HG02870 (cell line): Measurements from ENCODE around the gene ZMIZ1.
"Not testable (repeated sequence)": the region's sequence is repeated elsewhere in the genome, so short reads cannot be mapped to it uniquely, and the experiment has no call there.

Source experiments
- ATAC-seq: cut with Tn5 transposase; IDR thresholded peaks from one replicate; pipeline ENCODE4 v1.9.1; 2021; ENCODE audit warnings: mild to moderate bottlenecking, moderate library complexity; ENCODE audit not compliant: unreplicated experiment

The ZMIZ1 gene

DNA sequence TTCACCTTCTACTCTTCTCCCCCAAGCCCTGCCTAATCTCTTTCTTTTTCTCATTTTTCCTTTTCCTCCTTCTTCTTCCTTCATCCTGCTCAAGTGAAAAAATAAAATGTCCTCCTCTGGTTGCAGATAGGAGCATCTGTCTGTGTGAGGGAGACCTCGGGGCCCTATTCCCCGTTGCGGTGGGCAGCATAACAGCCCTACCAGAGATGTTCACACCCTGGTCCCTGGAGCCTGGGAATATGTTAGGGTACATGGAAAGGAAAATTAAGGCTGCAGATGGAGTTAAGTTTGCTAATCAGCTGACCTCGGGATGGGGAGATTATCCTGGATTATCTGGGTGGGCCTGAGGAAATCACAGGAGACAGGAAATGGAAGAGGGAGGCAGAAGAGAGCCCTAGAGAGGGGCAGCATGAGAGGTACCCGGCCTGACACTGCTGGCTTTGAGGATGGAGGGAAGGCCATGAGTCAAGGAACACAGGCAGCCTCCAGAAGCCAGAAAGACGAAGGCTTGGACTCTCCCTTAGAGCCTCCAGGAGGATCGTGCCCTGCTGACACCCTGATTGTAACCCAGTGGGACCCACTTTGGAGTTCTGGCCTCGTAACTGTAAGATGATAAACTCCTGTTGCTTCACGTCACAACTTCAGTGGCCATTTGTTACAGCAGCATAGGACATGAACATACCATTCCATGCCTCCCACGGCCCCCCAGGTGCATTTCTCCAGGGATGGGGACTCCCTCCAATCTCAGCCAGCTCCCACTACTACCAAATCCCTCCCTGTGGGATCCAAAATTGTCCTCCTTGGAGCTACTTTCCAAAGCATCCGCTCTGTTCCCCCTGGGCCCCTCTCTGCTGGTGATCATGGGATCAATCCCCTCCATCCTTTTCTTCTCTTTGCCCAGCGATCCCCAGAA lies 39.0 kb upstream of the ZMIZ1 start:
- no peak for ATAC-seq

DNA sequence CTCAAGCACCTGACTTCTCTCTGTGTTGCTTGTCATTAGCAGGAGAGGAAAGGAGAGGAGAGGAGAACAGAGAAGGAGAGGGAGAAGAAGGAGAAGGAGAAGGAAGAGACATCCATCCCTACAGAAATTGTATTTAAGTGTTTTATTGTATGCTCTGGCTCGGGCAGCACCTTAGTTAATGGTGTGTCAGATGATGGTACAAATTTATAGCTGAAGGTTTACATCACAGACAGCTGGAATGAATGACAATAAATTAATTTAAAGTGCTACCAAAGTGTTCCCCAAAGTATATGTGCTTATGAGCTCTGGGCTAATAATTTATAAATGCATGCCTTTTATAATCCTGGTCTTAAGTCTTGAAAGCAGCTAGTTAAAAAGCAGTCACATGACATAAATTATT lies 38.1 kb upstream of the ZMIZ1 start:
- no peak for ATAC-seq

DNA sequence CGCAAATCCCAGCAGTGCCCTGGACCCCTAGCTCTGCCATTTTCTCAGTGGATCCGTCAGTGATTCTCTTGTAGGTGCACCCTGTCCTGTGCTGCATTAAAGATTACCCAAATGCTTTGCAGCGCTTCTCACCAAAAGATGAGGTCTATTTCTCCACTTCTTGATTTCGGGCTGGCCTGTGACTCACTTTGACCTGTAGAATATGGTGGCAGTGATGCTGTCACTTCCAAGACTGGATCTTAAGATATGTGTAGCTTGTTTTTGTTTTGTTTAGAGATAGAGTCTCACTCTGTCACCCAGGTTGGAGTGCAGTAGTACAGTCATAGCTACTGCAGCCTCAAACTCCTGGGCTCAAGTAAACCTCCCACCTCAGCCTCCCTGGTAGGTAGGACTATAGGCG lies 37.0 kb upstream of the ZMIZ1 start:
- no peak for ATAC-seq

DNA sequence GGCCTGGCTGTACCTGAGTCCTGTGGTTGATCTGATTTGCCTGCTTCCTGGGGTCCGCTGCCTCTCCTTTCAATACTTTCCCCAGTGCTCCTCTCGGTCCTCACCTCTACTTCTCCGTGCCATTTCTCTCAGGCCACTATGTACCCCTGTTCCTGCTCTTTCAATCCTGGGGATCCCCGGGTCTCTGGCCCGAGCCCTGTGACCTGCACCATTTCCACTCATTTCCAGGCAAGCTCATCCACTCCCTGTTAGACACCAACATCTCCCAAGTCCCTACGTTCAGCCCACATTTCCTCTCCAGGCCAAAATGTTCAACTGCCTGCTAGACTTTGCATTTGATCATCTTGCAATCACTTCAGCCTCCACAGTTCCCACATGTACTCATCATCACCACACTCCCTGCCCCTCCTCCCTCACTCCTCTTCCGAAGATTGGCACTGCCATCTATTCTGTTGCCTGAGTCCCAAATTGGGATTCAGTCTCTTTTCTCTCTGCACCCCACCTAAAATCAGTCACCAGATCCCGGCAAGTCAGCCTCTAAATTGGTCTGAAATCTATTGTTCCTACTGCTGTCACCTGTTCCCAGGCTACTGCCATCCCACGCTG lies 34.4 kb upstream of the ZMIZ1 start:
- ATAC-seq, result no peak

DNA sequence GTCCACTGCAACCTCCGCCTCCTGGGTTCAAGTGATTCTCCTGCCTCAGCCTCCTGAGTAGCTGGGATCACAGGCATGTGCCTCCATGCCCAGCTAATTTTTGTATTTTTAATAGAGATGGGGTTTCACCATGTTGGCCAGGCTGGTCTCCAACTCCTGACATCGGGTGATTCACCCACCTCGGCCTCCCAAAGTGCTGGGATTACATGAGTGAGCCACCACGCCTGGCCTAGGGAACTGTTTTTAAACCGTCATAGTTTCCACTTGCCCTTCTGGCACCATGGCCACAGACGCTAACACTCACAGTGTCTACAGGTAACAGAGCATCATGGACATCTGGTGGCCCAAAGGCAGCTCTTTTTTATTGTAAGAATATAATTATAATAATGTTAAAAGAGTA lies 32.4 kb upstream of the ZMIZ1 start:
- ATAC-seq, result not testable (repeated sequence)

DNA sequence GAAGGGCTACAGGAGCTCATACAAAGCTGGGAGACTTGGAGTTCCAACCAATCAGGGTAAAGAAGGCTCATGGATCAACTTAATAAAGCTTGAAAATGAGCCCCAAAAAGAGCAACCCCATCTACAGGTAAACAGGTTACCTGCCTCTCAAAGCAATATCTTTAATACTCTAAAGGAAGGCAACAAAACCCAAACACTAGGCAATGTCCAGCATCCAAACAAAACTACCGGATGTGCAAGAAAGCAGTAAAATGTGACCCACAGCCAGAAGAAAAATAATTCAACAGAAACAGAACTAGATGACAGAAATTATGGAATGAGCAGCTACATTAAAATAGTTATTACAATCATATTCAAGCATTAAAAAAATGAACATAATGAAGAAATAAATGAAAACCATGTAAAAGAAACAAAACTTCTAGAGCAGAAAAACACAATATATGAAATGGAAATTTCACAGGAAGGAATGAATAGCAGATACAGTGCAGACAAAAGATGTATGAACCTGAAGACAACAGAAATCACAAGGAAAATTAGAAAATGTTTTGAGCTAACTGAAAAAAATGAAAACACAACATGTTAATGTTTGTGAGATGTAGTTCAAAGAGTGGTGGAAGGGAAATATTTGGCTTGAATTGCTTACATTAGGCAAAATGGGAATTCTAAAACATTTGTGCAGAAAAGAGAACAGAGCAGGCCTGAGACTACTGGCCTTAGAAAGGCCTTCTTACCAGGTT lies 30.5 kb upstream of the ZMIZ1 start:
- no peak for ATAC-seq

DNA sequence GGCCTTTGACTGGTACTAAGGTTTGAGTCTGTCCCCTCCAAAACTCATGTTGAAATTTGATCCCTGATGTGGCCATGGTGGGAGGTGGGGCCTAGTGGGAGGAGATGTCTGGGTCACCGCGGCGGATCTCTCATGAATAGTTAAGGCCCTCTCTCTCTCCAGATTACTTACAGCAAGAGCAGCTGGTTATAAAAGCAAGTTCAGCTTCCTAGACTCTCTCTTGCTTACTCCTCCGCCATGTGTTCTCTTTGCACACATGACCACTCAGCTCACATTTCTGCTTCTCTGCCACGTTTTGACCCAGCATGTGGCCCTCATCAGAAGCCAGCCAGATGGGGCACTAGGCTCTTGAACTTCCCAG lies 29.9 kb upstream of the ZMIZ1 start:
- ATAC-seq, result no peak

DNA sequence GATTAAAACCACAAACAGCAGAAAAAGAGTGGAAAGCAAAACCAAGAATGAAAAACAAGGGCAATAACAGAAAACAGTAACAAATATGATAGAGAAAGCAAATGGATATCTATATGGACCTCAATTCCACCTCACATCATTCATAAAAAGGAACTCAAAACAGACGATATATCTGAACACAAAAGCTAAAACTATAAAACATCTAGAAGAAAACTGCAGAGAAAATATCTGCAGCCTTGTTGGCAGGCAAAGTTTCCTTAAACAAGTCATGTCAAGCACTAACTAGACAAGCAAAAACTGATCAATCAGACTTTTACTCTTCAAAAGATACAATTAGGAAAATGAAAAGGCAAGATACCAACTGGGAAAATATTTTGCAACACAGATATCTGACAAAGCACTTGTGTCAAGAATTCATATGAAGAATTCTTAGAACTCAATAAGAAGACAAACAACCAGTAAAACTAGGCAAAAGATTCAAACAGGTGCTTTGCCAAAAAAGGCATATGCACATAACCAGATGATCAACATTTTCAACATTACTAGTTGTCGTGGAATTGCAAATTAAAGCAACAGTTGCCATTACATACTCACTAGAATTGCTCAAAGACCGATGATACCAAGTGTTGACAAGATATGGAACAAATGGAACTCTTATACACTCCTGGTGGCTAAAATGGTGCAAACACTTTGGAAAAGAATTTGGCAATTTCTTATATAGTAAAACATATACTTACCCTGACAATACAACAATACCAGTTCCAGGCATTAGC lies 25.9 kb upstream of the ZMIZ1 start:
- ATAC-seq, result no peak

DNA sequence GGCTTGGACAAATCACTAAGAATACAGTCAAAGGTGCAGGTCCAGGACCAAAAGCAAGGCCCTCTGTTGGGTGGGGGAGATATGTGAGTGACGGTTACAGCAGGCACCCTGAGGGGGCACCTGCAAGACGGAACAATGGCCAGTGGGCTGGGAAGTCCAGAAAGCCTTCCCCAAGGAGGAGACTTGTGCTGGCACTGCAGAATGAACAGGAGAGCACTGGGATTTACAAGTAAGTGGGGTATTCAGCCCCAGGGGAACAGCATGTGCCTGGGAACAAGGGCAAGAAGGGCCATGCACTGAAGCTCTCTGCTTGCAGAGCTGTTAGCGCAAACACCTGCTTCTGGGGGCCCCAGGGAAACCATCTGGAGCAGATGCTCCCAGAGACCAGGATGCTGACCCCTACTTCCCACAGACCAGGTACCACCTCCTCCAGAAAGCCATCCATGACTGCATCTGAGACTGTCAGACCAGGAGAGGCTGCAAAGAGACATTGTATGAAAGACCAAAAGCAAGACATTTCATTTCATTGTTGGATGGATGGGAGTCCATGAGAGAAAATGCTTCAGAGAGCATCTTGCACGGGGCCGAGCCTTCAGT lies 24.6 kb upstream of the ZMIZ1 start:
- no peak for ATAC-seq

DNA sequence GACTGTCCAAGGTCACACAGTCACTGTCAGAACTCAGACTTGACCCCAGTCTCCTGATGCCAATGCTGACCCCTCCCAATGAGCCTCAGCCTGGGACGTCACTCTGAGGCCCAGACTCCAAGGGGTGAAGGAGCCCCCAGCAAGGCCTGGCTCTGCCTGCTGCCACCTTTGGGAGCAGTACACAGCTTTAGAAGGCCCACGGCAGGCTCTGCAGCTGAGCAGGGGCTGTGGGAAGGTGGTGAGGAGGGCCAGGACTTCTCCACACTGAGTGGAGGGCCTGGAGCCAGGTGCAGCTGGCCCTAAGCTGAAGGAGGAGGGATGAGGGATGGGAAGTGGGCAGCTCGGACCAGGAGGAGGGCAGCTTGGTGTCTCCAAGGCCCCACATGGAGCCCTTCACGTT lies 23.9 kb upstream of the ZMIZ1 start:
- ATAC-seq, result no peak

DNA sequence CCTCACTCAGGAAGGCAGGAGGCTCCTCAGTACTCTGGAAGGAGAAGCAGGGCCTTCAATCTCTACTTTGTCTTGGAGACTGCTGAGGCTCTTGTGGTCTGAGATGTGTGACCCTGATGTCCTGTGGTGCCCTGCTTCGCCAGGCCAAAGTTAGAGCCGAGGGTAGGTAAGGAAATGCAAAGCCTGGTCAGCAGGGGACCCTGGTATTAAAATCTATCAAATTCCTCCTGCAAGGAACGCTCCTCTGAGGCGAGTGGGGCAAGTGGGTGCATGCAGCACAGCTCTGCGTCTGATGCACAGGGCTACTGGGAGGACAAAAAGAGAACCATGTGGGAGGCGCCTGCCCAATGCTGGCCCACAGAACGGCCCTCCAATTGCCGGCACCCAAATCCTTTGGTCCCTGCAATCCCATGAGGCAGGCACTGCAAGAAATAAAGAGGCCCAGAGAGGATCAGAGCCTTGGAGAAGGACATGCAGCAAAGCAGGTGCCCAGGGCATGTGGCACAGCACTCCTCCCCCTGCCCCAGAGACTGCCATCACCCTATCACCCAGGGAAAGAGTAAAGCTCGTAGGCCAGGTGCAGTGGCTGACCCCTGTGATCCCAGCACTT lies 23.1 kb upstream of the ZMIZ1 start:
- ATAC-seq, result no peak

DNA sequence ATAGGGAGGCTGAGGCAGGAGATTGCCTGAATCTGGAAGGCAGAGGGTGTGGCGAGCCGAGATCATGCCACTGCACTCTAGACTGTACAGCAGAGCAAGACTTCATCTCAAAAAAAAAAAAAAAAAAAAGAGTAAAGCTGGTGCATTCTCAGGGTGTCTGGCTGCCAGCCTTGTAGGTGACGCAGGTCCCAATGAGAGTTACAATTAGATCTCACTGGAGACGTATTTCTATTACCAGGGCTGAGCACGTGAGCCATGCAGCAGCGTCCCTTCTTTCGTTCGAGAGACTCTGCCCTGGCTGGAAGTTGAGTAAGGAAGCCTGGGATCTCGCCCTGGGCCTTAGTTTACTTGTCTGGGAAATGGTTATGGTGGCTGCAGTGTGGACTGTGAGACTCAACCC lies 22.4 kb upstream of the ZMIZ1 start:
- no peak for ATAC-seq

DNA sequence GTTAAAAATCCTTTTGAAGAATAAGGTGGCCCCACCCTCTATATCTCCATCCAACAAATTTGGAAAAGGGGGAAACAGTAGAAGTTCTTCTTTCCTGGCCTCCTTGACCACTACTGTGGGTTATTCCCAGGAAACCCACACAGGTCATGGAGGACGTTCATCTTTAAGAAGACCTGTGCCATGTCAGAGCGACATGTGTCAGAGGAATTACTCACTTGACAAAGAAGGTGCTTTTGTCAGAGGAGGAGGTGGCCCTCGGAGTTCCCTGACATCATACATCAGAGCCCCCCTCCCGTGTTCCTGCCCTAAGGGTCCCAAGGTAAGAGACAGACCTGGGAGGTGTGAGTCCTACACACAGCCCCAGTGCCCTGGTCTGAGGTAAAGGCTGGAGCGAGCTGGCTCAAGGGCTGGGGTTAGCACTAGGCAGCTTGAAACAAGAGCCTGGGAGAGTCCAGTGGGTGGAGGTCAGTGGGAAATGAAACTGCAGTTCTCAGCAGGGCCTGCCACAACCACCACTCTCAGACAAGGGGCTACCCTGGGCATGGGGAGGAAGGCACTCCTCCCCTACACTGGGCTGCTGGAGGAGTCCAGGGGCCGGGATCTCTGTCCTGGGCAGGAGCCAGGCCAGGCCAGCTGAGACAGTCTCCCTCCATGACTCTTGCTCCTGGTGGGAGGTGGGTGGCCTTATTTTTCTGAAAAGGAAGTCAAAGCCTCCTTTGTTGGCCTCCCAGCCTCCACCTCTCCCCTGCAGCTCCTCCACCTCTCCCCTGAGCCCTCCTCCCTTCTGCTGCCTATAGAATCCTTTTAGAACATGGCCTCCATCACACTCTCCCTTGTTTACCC lies 21.8 kb upstream of the ZMIZ1 start:
- ATAC-seq, result no peak

DNA sequence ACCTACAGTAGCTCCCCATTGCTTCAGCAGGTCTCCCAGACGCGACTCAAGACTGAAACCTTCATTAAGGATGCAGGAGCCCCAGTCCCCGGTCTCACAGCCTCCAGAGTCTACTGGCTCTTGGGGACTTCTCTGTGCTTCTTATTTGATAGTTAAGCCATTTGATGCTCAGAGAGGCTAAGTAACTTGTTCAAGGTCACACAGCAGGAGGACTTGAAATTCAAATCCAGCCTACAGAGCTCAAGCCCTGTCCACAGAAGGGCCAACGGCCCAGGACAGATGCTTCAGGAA lies 21.2 kb upstream of the ZMIZ1 start:
- ATAC-seq, result no peak

DNA sequence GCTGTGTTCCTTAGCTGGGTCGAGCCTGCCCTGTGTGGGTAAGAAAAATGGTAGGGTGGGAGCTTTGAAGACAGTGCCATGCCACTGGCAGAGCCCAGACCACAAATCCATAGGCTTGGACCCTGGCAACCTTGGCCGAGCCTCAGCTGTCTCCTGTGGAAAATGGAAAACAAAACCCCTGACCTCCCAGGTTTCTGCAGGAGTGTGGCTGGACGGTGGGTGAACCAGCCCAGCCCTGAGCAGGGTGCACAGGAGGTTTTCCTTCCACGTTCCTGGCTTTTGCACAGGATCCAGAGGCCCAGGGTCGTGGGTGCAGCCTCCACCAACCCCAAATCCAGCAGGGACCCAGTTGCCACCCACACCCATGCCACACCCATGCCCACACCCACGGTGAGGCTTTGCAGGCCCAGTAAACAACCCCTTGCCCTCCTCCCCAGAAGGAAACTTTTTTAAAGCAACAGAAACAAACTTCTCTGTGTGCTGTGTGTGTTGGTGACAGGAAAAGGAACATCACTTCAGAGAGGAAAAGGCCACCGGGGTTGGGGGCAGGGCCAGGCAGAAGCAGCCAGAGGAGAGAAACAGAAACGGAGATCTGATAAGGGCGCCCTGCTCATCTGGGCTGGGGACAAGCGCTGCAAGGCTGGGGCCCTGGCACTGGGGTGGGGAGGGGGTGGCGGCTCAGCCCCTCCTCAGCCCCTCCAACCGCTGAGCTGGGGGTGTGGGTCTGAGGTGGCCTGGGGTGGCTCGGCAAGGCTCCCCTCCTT lies 20.7 kb upstream of the ZMIZ1 start:
- ATAC-seq, result no peak

DNA sequence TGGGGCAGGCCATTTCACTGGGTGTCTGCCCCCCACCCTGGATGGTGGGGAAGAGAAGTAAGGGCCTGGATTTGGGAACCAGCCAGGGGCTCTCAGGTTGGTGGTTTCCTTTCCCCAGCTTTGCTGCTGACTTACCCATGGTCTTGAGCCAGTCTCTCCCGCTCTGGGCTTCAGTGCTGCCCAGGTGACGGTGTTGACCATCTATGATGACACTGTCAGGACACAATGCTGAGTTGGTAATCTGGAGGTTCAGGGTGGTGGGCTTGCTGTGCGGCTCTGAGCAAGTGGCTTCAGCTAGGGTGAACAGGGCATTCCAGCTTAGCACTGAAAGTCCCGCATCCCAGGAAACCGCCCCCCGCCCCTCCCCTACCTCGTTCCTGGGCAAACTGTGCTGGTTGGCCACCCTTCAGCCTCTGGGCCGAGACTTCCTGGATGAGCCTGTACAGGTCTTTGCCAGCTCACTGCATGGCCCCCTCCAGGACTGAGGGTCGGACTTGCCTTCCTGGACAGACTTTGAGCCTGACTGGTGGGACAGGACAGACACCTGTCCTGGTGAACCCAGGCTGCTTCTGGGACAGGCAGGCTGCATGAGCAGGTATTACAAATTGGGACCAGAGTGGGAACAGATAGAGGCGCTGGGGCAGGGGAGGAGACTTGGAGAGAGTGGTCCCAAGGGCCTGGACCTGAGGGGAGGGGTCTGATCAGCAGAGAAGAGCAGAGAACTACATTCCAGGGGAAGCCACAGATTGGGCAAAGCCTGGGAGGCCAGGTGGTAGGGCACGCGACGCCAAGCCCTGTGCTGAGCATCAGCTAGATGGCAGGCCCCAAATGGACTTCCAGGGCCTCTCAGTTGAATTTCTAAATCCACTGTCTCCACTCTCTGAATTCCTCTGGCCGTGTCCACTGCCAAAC lies 19.9 kb upstream of the ZMIZ1 start:
- no peak for ATAC-seq

DNA sequence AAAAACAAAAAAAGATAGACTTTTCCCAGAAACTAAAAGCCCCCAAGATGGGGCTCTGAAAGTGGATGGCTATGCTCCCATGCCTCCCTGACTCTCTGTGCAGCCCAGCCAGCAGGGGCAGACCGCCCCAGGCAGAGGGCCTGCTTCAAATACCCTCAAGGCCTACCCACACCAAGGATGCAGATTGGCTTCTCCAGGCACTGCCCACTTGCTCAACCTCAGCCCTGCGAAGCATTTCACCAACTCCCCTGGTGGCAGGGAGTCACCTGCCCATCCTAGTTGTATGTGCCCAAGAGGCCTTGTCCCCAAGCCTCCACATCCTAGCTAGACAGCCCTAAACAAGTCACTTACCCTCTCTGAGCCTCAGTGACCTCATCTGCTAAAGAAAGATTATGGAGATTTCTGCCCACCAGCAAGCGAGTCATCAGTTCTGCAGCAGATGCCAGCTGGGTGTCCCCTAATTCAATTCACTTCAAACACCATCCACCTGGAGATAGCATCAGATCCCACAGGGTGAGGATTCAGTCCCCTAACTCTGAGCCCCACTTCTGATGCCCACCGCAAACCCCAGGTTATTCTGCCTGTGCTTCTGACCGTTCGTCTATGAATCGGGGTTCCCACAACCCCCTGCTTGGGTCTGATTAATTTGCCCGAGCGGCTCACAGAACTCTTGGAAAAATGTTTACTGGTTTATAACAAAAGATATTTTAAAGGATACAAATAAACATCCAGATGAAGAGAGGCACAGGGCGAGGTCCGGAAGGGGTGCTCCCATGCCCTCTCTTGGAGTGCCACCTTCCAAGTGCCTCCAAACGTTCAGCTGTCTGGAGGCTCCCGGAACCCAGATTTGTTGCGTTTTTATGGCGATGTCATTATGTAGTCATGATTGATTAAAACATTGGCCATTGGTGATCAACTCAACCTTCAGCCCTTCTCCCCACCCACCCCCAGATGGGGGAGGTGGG lies 18.6 kb upstream of the ZMIZ1 start:
- ATAC-seq, result no peak
